ENCODE data around the gene PEX14. TPM values are rescaled to one million over a fixed set of nuclear protein-coding genes. Genes with fewer than 3 reads are reported as not detected.

PEX14 gene
- total RNA-seq, 1 experiment from 2014 or later = 36.0 TPM

GRCh38 chr1:10556430-10557005 is 81.8 kb downstream of the PEX14 start:
- Histone ChIP-seq H3K27ac (ENCODE audit: low read length) (peak overlapping the region; percentile 41; the same call in 1 of the 2 replicates), H3K36me3 (ENCODE audit: control insufficient read depth, insufficient read depth, low read length) (no peaks in the 10 kb centered on the region), H3K4me1 (ENCODE audit: control insufficient read depth, insufficient read depth, low read length) (0 out of 2 replicates have a peak, but pooled peaks cover 7% of the 10 kb centered on the region), H3K27me3 (ENCODE audit: control insufficient read depth, insufficient read depth, low read length) (no peaks in the 10 kb centered on the region), H3K9me3 (ENCODE audit: control insufficient read depth, insufficient read depth, low read depth, low read length) (no peaks in the 10 kb centered on the region), H3K4me3 (ENCODE audit: low read depth in 2 of 2, low read length in 2 of 2) (no peak overlapping the region)
- peak; percentile 64 for ATAC-seq
- no peak for DNase-seq (ENCODE audit: low read depth, low spot score)
- no peak for TF ChIP-seq TCF7L2 (IDR thresholded peaks at IDR 0.05; ENCODE audit: low read depth, low read length)
- TF ChIP-seq, protein P1, sequence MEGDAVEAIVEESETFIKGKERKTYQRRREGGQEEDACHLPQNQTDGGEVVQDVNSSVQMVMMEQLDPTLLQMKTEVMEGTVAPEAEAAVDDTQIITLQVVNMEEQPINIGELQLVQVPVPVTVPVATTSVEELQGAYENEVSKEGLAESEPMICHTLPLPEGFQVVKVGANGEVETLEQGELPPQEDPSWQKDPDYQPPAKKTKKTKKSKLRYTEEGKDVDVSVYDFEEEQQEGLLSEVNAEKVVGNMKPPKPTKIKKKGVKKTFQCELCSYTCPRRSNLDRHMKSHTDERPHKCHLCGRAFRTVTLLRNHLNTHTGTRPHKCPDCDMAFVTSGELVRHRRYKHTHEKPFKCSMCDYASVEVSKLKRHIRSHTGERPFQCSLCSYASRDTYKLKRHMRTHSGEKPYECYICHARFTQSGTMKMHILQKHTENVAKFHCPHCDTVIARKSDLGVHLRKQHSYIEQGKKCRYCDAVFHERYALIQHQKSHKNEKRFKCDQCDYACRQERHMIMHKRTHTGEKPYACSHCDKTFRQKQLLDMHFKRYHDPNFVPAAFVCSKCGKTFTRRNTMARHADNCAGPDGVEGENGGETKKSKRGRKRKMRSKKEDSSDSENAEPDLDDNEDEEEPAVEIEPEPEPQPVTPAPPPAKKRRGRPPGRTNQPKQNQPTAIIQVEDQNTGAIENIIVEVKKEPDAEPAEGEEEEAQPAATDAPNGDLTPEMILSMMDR (IDR thresholded peaks at IDR 0.05) = no peak
- no peak for TF ChIP-seq SIN3A (IDR thresholded peaks at IDR 0.05; ENCODE audit: borderline replicate concordance, insufficient read depth, low read depth, low read length)
- ChIA-PET POLR2A (no interaction called here), CTCF (no interaction called here)
- in situ Hi-C loops (cut with HindIII; ENCODE audit: low pct_unique_long_range_greater_than_20kb, low sequenced_read_pairs) = no loop called here
- intact Hi-C loops (cut with micrococcal nuclease; ENCODE audit: unreplicated experiment) = no loop called here
- no TSS peak for BruUV-seq (replicated peaks)

DNA sequence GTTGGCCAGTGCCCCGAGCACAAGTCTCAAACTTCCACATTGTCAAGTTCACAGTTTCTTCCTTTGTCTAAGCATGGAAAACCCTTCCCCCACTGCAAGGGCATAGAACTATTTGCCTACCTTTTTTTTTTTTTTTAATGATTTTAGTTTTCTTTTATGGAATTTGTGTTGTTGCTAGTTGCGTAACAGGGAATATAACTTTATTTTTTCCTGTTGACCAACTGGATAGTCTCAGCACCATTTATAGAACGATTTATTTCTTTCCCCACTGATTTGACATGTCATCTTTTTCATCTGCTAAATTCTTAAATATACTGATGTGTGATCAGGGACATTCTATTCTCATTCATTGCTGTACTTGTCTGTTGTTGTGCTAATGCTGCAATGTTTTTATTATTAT is 83.0 kb downstream of the PEX14 start:
- Histone ChIP-seq H3K4me3 (ENCODE audit: low read depth in 2 of 2, low read length in 2 of 2) (no peak overlapping the region), H3K27me3 (ENCODE audit: control insufficient read depth, insufficient read depth, low read length) (no peaks in the 10 kb centered on the region), H3K36me3 (ENCODE audit: control insufficient read depth, insufficient read depth, low read length) (no peaks in the 10 kb centered on the region), H3K9me3 (ENCODE audit: control insufficient read depth, insufficient read depth, low read depth, low read length) (no peaks in the 10 kb centered on the region), H3K4me1 (ENCODE audit: control insufficient read depth, insufficient read depth, low read length) (0 out of 2 replicates have a peak, but pooled peaks cover 7% of the 10 kb centered on the region), H3K27ac (ENCODE audit: low read length) (no peak overlapping the region)
- no TSS peak for BruUV-seq (replicated peaks)
- ChIA-PET POLR2A (no interaction called here), CTCF (no interaction called here)
- TF ChIP-seq POLR2AphosphoS5 (IDR thresholded peaks at IDR 0.05; ENCODE audit: low read depth, low read length) (no peak), REST (IDR thresholded peaks at IDR 0.05; ENCODE audit: insufficient read depth in 1 of 2, low read depth in 2 of 2, low read length in 1 of 2) (no peak), TCF7L2 (IDR thresholded peaks at IDR 0.05; ENCODE audit: low read depth, low read length) (no peak), SIN3A (IDR thresholded peaks at IDR 0.05; ENCODE audit: borderline replicate concordance, insufficient read depth, low read depth, low read length) (no peak)
- TF ChIP-seq, protein P1 (IDR thresholded peaks at IDR 0.05) = no peak
- intact Hi-C loops (cut with micrococcal nuclease; ENCODE audit: unreplicated experiment) (no loop called here), in situ Hi-C loops (cut with HindIII; ENCODE audit: low pct_unique_long_range_greater_than_20kb, low sequenced_read_pairs) (no loop called here)
- ATAC-seq (no peak), DNase-seq (ENCODE audit: low read depth, low spot score) (no peak)

Measured in Panc1 (cell line).